GM19099 (cell line): ENCODE data around the gene MRM3.

ENCODE experiments used
- POLR2A ChIP-seq: IDR thresholded peaks from 3 replicates; pipeline ENCODE4 v1.6.1; 2011; ENCODE audit warnings: low read depth; ENCODE audit not compliant: insufficient read length; ENCODE audit errors: extremely low read depth

The MRM3 gene

DNA sequence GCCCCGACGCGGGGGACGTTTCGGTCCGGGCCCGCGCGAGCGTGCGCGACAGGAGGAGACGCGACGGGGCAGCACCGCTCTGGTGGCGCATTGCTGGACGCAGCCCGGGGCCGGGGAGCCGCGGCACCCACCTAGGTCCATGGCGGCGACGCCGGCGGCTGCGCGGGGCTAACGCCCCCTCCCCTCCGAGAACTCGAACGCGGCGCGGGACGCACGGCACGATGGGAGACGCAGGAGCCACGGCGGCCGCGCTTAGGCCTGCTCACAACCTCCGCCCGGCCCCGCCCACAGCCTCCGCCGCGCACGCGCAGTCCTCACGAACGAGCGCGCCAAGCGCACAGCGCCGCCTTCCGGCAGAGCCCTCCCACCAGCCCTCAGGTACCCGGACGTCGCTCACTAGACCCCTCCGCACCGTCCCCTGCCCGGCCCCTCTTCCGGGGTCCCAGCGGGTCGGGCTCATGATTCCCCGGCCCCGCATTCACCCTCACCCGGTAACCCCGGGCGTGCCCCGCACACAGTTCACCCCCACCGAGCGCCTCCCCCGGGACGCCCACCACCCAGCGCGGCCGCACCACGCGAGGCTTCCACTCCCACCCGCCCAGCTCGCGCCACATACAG, 30.0 kb upstream of the MRM3 start, which contains the start of gene GEMIN4:
GEMIN4 (minus strand) TSS at position 263 of the 618 bp plus-strand sequence; CDS start at position 141, 122 bp downstream.
- TF ChIP-seq POLR2A: peak; percentile 92

DNA sequence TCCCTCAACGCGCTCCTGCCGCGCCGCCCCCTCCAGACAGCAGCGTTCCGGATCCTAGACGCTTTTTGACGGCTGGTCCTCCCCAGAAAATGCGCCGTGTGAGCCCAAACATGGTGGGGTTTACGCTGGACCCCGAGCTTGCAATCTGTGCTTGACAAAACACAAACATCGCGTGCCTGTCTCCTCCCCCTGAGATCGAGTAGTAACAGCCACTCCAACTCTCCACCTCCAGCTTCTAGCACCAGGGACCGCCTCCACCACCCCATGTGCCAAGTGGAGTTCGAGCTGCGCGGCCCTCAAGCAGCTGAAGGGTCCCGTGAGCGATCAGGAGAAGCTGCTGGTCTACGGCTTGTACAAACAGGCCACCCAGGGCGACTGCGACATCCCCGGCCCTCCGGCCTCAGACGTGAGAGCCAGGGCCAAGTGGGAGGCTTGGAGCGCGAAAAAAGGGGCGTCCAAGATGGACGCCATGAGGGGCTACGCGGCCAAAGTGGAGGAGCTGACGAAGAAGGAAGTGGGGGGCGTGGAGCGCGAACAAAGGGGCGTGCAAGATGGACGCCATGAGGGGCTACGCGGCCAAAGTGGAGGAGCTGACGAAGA, 29.4 kb upstream of the MRM3 start:
- no peak for TF ChIP-seq POLR2A

DNA sequence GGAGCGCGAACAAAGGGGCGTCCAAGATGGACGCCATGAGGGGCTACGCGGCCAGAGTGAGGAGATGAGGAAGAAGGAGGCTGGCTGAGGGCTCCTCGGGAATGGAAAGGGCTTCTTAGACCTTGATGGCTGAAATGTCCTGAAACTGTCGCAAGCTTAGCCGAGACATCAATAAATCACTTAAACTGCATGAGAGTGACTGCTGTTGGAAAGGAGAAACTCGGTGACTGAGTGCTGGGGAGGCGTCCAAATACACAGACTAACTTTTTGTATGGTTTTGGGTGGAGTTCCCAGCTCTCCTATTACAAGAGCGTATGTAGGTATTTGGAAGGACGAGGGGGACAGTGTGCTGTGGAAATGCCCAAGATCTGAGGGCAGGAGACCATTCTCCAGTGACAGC, 28.7 kb upstream of the MRM3 start:
- no peak for TF ChIP-seq POLR2A

DNA sequence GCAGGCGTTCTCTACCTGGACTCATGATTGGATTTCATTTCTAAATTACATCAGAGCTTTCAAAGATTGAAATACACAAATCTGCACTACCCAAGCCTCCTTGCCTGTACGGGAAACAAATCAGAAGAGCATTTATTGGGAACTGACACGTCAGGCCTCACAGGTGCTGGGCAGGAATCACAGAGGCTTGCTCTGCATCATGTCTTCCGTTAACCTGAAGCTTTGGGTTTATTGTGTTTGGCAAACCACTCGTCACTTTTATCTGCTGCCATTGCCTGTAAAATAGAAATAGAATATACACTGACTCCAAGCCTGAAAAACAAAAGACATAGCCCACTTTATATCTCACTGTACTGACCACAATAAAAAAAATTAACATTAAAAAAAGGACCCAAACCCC, 22.2 kb upstream of the MRM3 start:
- no peak for TF ChIP-seq POLR2A

DNA sequence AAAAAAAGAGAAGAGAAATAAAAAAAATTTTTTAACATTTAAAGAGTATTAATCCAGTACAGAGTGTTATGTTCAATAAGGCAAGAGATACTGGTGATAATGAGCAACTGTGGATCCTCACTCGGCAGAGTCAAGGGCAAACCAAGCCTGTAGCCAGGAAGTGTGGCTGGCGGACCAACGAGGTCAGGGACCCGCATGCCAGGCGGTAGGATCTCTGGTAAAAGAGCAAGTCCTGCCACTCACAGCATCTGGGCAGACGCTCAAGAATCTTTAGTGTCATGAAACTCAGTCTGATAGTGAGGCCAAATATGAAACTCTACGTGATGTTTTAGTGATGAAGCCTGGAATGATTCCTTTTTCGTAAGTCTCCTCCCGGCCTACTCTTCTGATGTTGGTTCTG, 21.8 kb upstream of the MRM3 start:
- TF ChIP-seq POLR2A: no peak

DNA sequence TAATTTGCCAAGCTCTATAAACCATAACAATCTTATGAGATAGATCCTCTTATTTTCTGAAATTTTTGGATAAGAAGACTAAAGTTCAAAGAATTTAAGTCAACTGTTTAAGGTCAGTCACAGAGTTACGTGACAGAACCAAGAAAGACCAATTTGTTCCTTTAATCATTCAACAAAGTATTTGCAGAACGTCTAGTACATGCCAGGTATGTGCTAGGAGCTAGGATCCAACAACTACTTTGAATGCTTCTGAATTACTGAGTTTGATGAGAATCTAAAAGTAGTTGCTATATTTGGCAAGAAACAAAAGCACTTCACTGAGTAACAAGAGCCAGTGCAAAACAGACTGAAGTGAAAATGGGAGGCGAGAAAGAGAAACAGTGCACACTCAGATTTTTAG, 15.1 kb upstream of the MRM3 start:
- TF ChIP-seq POLR2A: no peak

DNA sequence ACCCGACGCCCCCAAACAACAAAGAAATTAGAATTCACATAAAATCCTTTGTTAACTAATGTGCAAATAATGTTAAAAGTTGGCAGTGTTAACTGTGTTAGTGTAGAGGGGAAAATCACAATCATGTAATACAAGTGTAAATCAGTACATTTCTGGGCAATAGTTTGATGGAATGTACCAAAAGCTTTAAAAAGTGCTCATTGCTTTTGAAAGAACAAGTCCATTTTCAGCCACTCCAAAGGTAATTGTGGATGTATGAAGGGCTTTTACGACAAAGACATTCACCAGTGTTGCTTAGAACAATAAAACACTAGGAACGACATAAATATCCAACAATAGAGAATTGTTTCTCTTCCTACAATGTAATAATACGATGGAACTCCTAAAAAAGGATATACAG, 9.1 kb upstream of the MRM3 start:
- TF ChIP-seq POLR2A: no peak

DNA sequence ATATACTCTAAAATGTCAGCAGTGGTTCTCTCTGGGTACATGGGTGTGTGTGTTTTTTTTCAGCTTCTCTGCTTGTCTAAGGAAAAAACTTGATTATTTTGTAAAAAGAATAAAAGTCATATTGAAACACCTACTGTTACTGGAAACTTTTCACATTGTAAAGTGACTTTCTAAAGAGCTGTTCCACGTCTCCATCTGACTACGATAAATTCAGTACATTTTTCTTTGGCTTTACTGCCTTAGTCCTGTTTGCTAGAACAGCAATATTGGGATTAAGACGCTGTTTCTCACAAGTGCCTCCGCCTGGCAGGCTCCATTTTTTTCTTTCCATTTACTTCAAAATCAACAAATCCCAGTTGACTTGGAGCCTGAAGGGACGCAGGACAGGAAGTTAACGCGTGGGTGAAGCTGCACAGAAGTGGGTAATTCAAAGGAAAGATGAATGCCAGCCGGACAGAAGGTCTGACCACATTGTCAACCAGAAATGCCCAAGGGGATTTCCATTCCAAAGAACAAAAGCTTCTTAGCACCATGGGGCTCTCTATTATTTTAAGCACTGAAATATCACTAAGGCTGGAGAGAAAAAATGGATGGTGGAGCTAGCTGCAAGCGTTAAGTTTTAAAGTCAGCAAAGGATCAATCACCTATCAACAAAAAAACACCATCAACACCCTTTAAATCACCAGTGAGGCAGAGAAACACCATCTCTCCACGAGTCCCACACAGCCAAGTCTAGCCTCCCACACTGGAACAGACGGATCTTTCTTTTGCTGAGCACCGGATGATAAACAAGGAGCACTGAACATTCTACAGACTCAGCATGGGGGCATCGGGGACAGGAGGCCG, 8.5 kb upstream of the MRM3 start:
- TF ChIP-seq POLR2A: no peak

DNA sequence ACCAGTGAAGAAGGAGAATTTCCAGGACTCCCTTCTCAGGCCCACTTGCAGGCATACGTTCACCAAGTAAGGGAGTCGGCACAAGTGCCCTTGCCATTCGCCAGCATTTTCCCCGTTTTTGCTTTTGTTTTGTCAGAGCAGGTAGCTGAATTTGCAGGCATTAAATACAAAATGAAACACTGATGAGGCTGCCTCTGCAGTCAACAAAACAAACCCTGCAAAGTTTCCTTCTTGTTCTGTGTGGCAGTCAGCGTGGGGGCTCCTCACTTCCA, 7.9 kb upstream of the MRM3 start:
- no peak for TF ChIP-seq POLR2A

DNA sequence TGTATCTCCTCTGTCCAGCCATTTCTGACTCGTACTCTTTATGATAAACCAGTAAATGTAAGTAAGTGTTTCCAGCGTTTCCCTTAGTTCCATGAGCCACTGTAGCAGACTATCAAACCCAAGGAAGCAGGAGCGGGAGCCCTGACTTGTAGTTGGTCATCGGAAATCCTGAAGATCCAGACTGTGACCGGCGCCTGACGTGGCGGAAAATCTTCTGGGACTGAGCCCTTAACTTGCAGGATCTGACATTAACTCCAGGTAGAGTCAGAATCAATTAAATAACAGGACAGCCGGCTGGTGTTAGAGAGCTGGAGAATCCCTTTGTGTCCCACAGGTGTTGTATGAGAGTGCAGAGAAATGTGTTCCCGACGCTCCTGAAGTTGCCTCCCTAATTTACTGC, 4.1 kb upstream of the MRM3 start:
- no peak for TF ChIP-seq POLR2A

DNA sequence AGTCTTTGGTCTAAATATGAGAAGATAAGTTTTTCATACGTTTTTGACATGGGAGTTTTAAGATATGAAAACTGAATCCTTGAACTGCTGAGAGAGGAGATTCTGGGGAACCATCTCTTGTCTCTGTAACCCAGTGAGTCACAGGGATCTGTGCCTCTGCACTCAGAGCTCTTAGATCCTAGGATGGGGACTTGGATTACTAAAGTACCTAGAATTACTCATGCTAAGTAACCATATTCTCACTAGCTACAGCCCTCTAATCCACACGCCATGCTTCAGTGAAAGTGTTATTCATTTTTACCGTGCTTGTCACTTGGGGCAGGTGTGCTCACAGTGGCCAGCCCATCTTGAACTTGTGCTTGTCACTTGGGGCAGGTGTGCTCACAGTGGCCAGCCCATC, 2.0 kb downstream of the MRM3 start:
- no peak for TF ChIP-seq POLR2A

DNA sequence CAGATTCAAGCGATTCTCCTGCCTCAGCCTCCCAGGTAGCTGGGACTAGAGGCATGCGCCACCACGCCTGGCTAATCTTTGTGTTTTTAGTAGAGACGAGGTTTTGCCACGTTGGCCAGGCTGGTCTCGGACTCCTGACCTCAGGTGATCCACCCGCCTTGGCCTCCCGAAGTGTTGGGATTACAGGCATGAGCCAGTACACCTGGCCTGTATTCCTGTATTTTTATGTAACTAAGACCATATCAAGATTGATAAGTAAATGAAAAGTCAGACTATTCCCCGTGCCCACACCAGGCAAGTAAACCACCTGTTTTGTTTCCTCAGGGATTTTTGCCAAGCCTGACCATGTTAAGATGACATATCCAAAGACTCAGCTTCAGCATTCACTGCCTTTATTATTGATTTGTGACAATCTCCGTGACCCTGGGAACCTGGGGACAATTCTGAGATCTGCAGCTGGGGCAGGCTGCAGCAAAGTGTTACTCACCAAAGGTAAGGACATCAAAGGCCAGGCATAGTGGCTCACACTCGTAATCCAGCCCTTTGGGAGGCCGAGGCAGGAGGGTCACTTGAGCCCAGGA, 5.6 kb downstream of the MRM3 start:
- TF ChIP-seq POLR2A: no peak

DNA sequence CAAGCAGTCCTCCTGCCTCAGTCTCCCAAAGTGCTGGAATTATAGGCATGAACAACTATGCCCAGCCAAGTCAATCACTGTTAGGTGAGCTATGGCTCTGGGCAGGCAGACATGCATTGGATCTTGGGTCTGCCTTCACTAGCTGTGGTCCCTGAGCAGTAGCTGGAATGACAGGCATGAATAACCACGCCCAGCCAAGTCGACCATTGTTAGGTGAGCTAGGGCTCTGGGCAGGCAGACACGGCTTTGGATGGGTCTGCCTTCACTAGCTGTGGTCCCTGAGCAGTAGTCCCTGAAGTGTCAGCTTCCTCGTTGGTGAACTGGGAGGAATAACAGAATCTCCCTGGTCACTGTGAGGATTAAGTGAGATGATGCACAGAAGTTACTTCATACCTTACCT, 6.4 kb downstream of the MRM3 start:
- TF ChIP-seq POLR2A: no peak

DNA sequence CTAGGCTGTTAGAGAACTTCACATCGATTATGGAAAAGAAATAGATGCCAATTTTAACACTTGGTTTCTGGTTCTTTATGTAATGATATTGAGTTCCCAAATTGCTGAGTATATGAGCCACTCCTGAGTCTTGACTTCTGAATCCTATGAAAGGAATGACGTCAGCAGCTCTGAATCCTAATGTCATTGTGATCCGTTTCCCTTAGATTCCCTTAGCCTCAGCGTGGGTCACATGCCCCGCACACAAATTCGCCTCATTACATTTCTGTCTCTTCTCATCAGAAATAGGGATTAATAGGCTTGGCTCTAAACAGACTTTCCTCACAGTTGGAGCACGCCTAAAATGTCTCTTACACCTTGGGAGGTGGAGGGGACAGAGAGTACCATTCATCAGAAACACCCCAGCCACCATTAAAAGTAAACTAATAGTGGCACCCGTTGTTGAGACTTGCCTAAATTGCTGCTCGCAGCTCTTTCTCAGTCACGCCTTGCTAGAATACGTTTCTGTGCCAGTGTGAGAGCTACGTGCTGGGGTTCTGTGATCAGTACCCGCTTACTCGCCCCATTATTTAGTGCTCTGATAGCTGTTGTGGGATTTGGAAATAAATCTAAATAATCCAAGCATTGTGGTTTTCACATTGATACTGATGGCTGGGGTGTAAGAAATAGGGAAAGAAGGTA, 7.1 kb downstream of the MRM3 start:
- no peak for TF ChIP-seq POLR2A

DNA sequence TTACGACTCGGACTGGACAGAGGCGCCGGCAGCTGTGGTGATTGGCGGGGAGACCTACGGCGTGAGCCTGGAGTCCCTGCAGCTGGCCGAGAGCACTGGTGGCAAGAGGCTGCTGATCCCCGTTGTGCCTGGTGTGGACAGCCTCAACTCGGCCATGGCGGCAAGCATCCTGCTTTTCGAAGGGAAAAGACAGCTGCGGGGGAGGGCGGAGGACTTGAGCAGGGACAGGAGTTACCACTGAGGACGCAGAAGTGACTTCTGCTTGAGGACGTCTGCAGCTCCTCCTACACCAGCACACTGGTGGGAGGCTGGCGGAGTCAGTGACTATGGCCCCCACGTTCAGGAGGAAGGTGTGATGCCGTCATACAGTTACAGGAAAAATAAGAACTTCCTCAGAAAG, 9.7 kb downstream of the MRM3 start:
- no peak for TF ChIP-seq POLR2A

DNA sequence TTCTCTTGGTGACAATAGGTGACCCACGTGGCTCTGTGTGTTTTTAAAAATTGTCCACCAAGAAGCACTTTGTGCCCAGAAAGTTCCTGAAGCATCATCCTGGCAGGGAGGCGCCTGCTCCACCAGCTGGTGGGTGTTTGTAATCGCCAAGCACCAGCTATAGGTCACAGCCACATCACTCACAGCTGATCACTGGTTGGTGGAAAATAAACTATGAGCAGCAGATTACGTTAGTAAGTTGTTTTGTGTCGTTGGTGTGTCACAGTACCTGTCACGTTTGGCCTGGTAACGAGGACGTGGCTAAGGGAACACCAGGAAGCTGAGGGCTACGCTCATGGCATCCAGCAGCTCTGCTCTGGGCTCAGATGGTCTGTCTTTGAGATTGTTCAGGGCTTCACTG, 10.1 kb downstream of the MRM3 start:
- no peak for TF ChIP-seq POLR2A

DNA sequence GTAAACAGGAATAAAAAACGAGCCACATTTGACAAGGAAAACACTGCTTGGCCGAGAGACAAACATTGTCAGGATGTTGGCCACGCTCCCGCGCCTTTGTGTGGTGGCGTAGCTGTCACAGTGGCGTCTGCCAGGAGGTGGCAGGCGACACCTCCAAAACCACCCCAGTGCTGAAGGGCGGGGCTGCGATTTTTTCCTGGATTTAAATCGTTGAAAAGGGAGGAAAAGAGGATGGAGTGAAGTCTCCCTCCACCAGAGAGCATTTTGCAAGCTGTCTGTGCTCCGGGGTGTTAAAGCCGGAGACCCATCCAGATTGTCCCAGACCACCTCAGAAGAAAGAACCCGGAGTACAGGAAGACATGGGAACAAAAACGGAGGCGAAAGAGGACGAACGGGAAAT, 12.7 kb downstream of the MRM3 start:
- no peak for TF ChIP-seq POLR2A
